GM12878 (cell line): Measurements from ENCODE around the gene AGBL1. TPM values are rescaled to one million over a fixed set of nuclear protein-coding genes. Genes with fewer than 3 reads are reported as not detected.

ENCODE experiments used
- ATAC-seq: fragments of 200-7000 bp; cut with Tn5 transposase; 3 replicates; pipeline ENCODE4 v1.9.1; 2020; ENCODE audit warnings: mild to moderate bottlenecking, moderate library complexity
- BruUV-seq: library from RNA; stranded (reverse); fragments of 400-500 nt; replicated peaks from 2 replicates; lab custom pipeline; 2021; lab: Mats Ljungman, UMichigan
- CTCF ChIA-PET: fragments of 300-600 bp; sonication (Branson Sonifier 250); formaldehyde crosslinking; extraction: SDS; loops from one replicate; lab custom pipeline; 2021; ENCODE audit warnings: inconsistent platforms; lab: Yijun Ruan, JAX
- POLR2A ChIA-PET: fragments of 350-600 bp; formaldehyde crosslinking; extraction: SDS; loops from one replicate; lab custom pipeline; 2021; ENCODE audit warnings: inconsistent platforms; lab: Charles Lee
- RAD21 ChIA-PET: fragments of 300-600 bp; sonication (Branson Sonifier 250); formaldehyde crosslinking; loops from one replicate; lab custom pipeline; 2023; ENCODE audit warnings: antibody characterized with exemption; ENCODE audit not compliant: unreplicated experiment; lab: Charles Lee
- SMC1A ChIA-PET: fragments of 300-600 bp; sonication (Branson Sonifier 250); formaldehyde crosslinking; loops from one replicate; lab custom pipeline; 2023; ENCODE audit not compliant: unreplicated experiment, uncharacterized antibody; lab: Charles Lee
- DNase-seq: peaks from one replicate; pipeline ENCODE4 v3.0.0-alpha.2; 2011; ENCODE audit warnings: low read depth, low spot score
- FAIRE-seq: peaks from 3 replicates; lab custom pipeline; 2011; peaks lifted over from hg19 to GRCh38; lab: Jason Lieb, UNC
- H2AFZ ChIP-seq: 2 replicates; pipeline ENCODE4 v1.6.0; 2011; ENCODE audit warnings: low read depth, low read length, control low read depth; ENCODE audit not compliant: control insufficient read depth
- H3K27ac ChIP-seq: 2 replicates; pipeline ENCODE4 v1.5.1; 2011; ENCODE audit warnings: control low read depth; ENCODE audit not compliant: control insufficient read depth, insufficient read depth
- H3K27me3 ChIP-seq, 2 experiments: replicated peaks in 1 of 2; 2 replicates each; pipeline versions ENCODE4 v1.6.0 to v1.6.1; 2011; ENCODE audit warnings: low read length in 1 of 2; ENCODE audit not compliant: control insufficient read depth in 2 of 2, insufficient read depth in 2 of 2
- H3K36me3 ChIP-seq, 2 experiments: 2 replicates each; pipeline ENCODE4 v1.5.1; 2011; ENCODE audit warnings: low read length in 1 of 2; ENCODE audit not compliant: control insufficient read depth in 2 of 2, insufficient read depth in 2 of 2
- H3K4me1 ChIP-seq: 2 replicates; pipeline ENCODE4 v1.6.1; 2011; ENCODE audit warnings: mild to moderate bottlenecking, low read length, moderate library complexity, mixed read lengths; ENCODE audit not compliant: control insufficient read depth, insufficient read depth
- H3K4me2 ChIP-seq: 2 replicates; pipeline ENCODE4 v1.6.0; 2011; ENCODE audit warnings: control low read depth; ENCODE audit not compliant: control insufficient read depth, insufficient read depth
- H3K4me3 ChIP-seq: fragments of 200-600 bp; sonication (generic); 2 replicates; pipeline ENCODE4 v1.5.1; 2016
- H3K79me2 ChIP-seq: 2 replicates; pipeline ENCODE4 v1.6.0; 2011; ENCODE audit warnings: low read length; ENCODE audit not compliant: control insufficient read depth, insufficient read depth
- H3K9ac ChIP-seq: 2 replicates; pipeline ENCODE4 v1.8.0; 2011; ENCODE audit warnings: low read length, control low read depth, mixed read lengths; ENCODE audit not compliant: control insufficient read depth, insufficient read depth
- H3K9me3 ChIP-seq: replicated peaks from 3 replicates; pipeline ENCODE4 v1.5.1; 2011; ENCODE audit warnings: mild to moderate bottlenecking, low read length; ENCODE audit not compliant: control insufficient read depth, insufficient read depth
- H4K20me1 ChIP-seq: 2 replicates; pipeline ENCODE4 v1.6.0; 2011; ENCODE audit not compliant: control insufficient read depth, insufficient read depth
- HDGF ChIP-seq: fragments of 450-650 bp; IDR thresholded peaks from 2 replicates; pipeline ENCODE4 v1.6.1; 2016; ENCODE audit warnings: antibody characterized with exemption
- NFXL1 ChIP-seq: fragments of 450-650 bp; IDR thresholded peaks from 2 replicates; pipeline ENCODE4 v1.6.1; 2017; ENCODE audit warnings: antibody characterized with exemption, mild to moderate bottlenecking, borderline replicate concordance
- NR2C2 ChIP-seq: IDR thresholded peaks from 2 replicates; pipeline ENCODE4 v1.6.1; 2011; ENCODE audit warnings: borderline replicate concordance, low read depth; ENCODE audit not compliant: control insufficient read depth, insufficient read length
- RFX5 ChIP-seq: IDR thresholded peaks from 2 replicates; pipeline ENCODE4 v1.6.1; 2011; ENCODE audit warnings: low read depth, low read length, improper control_type of control experiment
- RUNX3 ChIP-seq: IDR thresholded peaks from 2 replicates; pipeline ENCODE4 v1.6.1; 2012; ENCODE audit warnings: low read length, inconsistent platforms
- STAT3 ChIP-seq: IDR thresholded peaks from 2 replicates; pipeline ENCODE4 v1.6.1; 2011; ENCODE audit warnings: low read depth, low read length, improper control_type of control experiment
- ZBTB11 ChIP-seq: fragments of 450-650 bp; formaldehyde crosslinking; IDR thresholded peaks from 2 replicates; pipeline ENCODE4 v1.5.0; 2022; ENCODE audit warnings: mild to moderate bottlenecking, missing genetic modification characterization
- WGBS: methylation state at CpG from one replicate; pipeline ENCODE4 v1.1.6; 2016; ENCODE audit warnings: low lambda C conversion rate; ENCODE audit not compliant: insufficient replicate concordance, insufficient coverage; ENCODE audit errors: missing lambda C conversion rate; 5-methylcytosine and 5-hydroxymethylcytosine counted together
- in situ Hi-C: fragments of 300-500 bp; cut with MboI; formaldehyde crosslinking; loops from 9 replicates; pipeline ENCODE4 v1.14.3; 2018; ENCODE audit warnings: mixed read lengths
- intact Hi-C: fragments of 100-400 bp; cut with micrococcal nuclease; formaldehyde crosslinking; loops from one replicate; pipeline ENCODE4 v1.14.2; 2022; ENCODE audit not compliant: unreplicated experiment
- polyA plus RNA-seq, 11 experiments: library from polyadenylated mRNA; depleted of rRNA in 4 of 11; unstranded in 6 of 11; stranded (reverse) in 5 of 11; fragments of >200 nt; fragmentation: Nextera tagmentation in 4 of 11; fragmentation: Illumina TruSeq in 1 of 11; extraction: Ambion mirVana in 4 of 11; extraction: Trizol in 1 of 11; gene quantifications; 1 replicate in 1 of 11; 2 replicates in 10 of 11; pipeline versions ENCODE4 v1.2.1 to v1.2.3, GENCODE V29; 2011 to 2016; ENCODE audit warnings: inconsistent platforms in 2 of 11, missing spikeins in 2 of 11, low read depth in 1 of 11
- total RNA-seq, 4 experiments: library from RNA; depleted of rRNA in 3 of 4; stranded (reverse); fragments of >200 nt in 3 of 4; fragmentation: Illumina TruSeq in 1 of 4; extraction: Trizol in 1 of 4; gene quantifications; 2 replicates each; pipeline versions ENCODE4 v1.2.1 to v1.2.3, GENCODE V29; 2013 to 2021

Gene AGBL1
- total and polyA plus RNA-seq, 10 of the 15 experiments (the other 5 are each of a cell fraction or from before 2014, with no cell fraction given): not detected

GRCh38 chr15:86842199-86842598, 762.5 kb downstream of the AGBL1 start:
- no peak for TF ChIP-seq RFX5
- no peak for TF ChIP-seq HDGF
- no peak for TF ChIP-seq NFXL1
- no peak for TF ChIP-seq STAT3
- no peak for TF ChIP-seq RUNX3
- TF ChIP-seq NR2C2: no peak
- no peak for TF ChIP-seq ZBTB11
- TF ChIP-seq, all 136 proteins: peak for 0
- no peaks in the 10 kb centered on the region for H3K9me3 ChIP-seq
- ChIA-PET SMC1A (no interaction called here), RAD21 (no interaction called here), CTCF (no interaction called here), POLR2A (no interaction called here)
- intact Hi-C loops (no loop called here), in situ Hi-C loops (no loop called here)
- no peaks in the 10 kb centered on the region for H3K4me1 ChIP-seq
- H3K4me2 ChIP-seq: no peak overlapping the region
- BruUV-seq: no TSS peak
- ATAC-seq (no peak), DNase-seq (no peak), FAIRE-seq (no peak)
- H2AFZ ChIP-seq: no peak overlapping the region
- 8% methylated on average over 1 of the region's 1 CpG for WGBS
- no peak overlapping the region for H3K27ac ChIP-seq
- H3K79me2 ChIP-seq: no peaks in the 10 kb centered on the region
- no peak overlapping the region for H3K4me3 ChIP-seq
- H3K36me3 ChIP-seq: no peaks in the 10 kb centered on the region
- no peak overlapping the region for H3K9ac ChIP-seq
- H4K20me1 ChIP-seq: no peaks in the 10 kb centered on the region
- H3K27me3 ChIP-seq: no peaks in the 10 kb centered on the region
